B cell (primary cell): ENCODE measurements around the gene UNCX. TPM values are rescaled to one million over a fixed set of nuclear protein-coding genes. Genes with fewer than 3 reads are reported as not detected.

Source experiments
- ATAC-seq: fragments of 200-7000 bp; cut with Tn5 transposase; one replicate; pipeline ENCODE4 v1.10.0; 2021; ENCODE audit warnings: low read depth, mild to moderate bottlenecking, moderate number of reproducible peaks, moderate library complexity
- CTCF ChIA-PET: fragments of 350-600 bp; sonication (Branson Sonifier 250); formaldehyde crosslinking; loops from one replicate; lab custom pipeline; 2021; ENCODE audit warnings: antibody characterized with exemption, inconsistent platforms; lab: Charles Lee
- POLR2A ChIA-PET: fragments of 350-600 bp; sonication (Branson Sonifier 250); formaldehyde crosslinking; loops from one replicate; lab custom pipeline; 2021; ENCODE audit warnings: antibody characterized with exemption; lab: Charles Lee
- DNase-seq: peaks from one replicate; pipeline ENCODE4 v3.0.0; 2013
- H2AFZ ChIP-seq: 2 replicates; pipeline ENCODE4 v1.6.1; 2012; ENCODE audit warnings: mild to moderate bottlenecking, low read depth, low read length; ENCODE audit not compliant: insufficient read depth, poor library complexity, severe bottlenecking
- H3K27ac ChIP-seq, 2 donors: 1 replicate in 1 of 2; 2 replicates in 1 of 2; pipeline ENCODE4 v1.5.1; 2012 to 2013; ENCODE audit warnings: low read length in 2 of 2, mild to moderate bottlenecking in 2 of 2, moderate library complexity in 1 of 2
- H3K27me3 ChIP-seq, 4 experiments: fragments of 200-600 bp in 1 of 4; sonication (generic) in 1 of 4; replicated peaks in 1 of 4; 1 replicate in 2 of 4; 2 replicates in 2 of 4; pipeline versions ENCODE4 v1.6.1 to v1.7.0; 2013 to 2016; ENCODE audit warnings: low read length in 3 of 4, mild to moderate bottlenecking in 2 of 4, mixed read lengths in 1 of 4, moderate library complexity in 1 of 4; ENCODE audit not compliant: insufficient read depth in 4 of 4, control insufficient read depth in 3 of 4; ENCODE audit errors: control extremely low read depth in 1 of 4
- H3K36me3 ChIP-seq, 2 experiments: replicated peaks in 1 of 2; 1 replicate in 1 of 2; 2 replicates in 1 of 2; pipeline versions ENCODE4 v1.6.1 to v1.7.1; 2013; ENCODE audit warnings: low read length in 1 of 2; ENCODE audit not compliant: insufficient read depth in 2 of 2, control insufficient read depth in 1 of 2; ENCODE audit errors: control extremely low read depth in 1 of 2, extremely low read depth in 1 of 2
- H3K4me1 ChIP-seq, 2 donors: fragments of 200-600 bp in 1 of 2; sonication (generic) in 1 of 2; 1 replicate in 1 of 2; 2 replicates in 1 of 2; pipeline versions ENCODE4 v1.5.1 to v1.6.1; 2013 to 2017; ENCODE audit warnings: low read length in 2 of 2; ENCODE audit not compliant: control insufficient read depth in 2 of 2, insufficient read depth in 2 of 2
- H3K4me2 ChIP-seq: replicated peaks from 2 replicates; pipeline ENCODE3; 2012; ENCODE audit warnings: mild to moderate bottlenecking, low read depth, low read length; ENCODE audit not compliant: poor library complexity, severe bottlenecking
- H3K4me3 ChIP-seq, 5 experiments: fragments of 200-600 bp in 1 of 5; sonication (generic) in 1 of 5; 1 replicate in 3 of 5; 2 replicates in 2 of 5; pipeline versions ENCODE4 v1.5.1 to v1.7.0; 2011 to 2016; ENCODE audit warnings: low read length in 4 of 5, mild to moderate bottlenecking in 4 of 5, low read depth in 2 of 5, control low read depth in 1 of 5, moderate library complexity in 1 of 5; ENCODE audit not compliant: insufficient read depth in 1 of 5; ENCODE audit errors: control extremely low read depth in 1 of 5, extremely low read depth in 1 of 5
- H3K79me2 ChIP-seq: fragments of 200-600 bp; sonication (generic); one replicate; pipeline ENCODE4 v1.6.0; 2016; ENCODE audit warnings: low read length; ENCODE audit not compliant: control insufficient read depth, insufficient read depth
- H3K9ac ChIP-seq: fragments of 200-600 bp; sonication (generic); 2 replicates; pipeline ENCODE4 v1.6.1; 2017; ENCODE audit warnings: mild to moderate bottlenecking, low read length, moderate library complexity
- H3K9me3 ChIP-seq, 3 donors: one replicate each; pipeline versions ENCODE4 v1.6.1 to v1.7.1; 2013; ENCODE audit warnings: low read length in 2 of 3; ENCODE audit not compliant: control insufficient read depth in 2 of 3, insufficient read depth in 1 of 3; ENCODE audit errors: control extremely low read depth in 1 of 3
- H4K20me1 ChIP-seq: 2 replicates; pipeline ENCODE4 v1.6.0; 2012; ENCODE audit warnings: mild to moderate bottlenecking, low read length; ENCODE audit not compliant: insufficient read depth, control insufficient read depth, poor library complexity, severe bottlenecking
- H3K27ac Mint-ChIP-seq: one replicate; pipeline ENCODE4 v1.8.0; 2021; ENCODE audit warnings: mixed read lengths
- H3K27me3 Mint-ChIP-seq: one replicate; pipeline ENCODE4 v1.8.0; 2021; ENCODE audit warnings: mixed read lengths
- H3K4me1 Mint-ChIP-seq: one replicate; pipeline ENCODE4 v1.8.0; 2021; ENCODE audit warnings: mixed read lengths
- H3K4me3 Mint-ChIP-seq: one replicate; pipeline ENCODE4 v1.8.0; 2021; ENCODE audit warnings: mixed read lengths
- H3K9me3 Mint-ChIP-seq: one replicate; pipeline ENCODE4 v1.8.0; 2022; ENCODE audit warnings: mixed read lengths; ENCODE audit not compliant: insufficient read depth
- EZH2 ChIP-seq: IDR thresholded peaks from 2 replicates; pipeline ENCODE4 v1.6.1; 2012; ENCODE audit warnings: borderline replicate concordance, low read depth, mild to moderate bottlenecking, moderate library complexity, low read length; ENCODE audit not compliant: insufficient read depth, poor library complexity, severe bottlenecking
- WGBS: methylation state at CpG from one replicate; pipeline ENCODE4 v1.1.5; 2013; ENCODE audit warnings: missing lambda C conversion rate; ENCODE audit not compliant: insufficient coverage; 5-methylcytosine and 5-hydroxymethylcytosine counted together
- intact Hi-C: fragments of 100-400 bp; cut with micrococcal nuclease; formaldehyde crosslinking; loops from one replicate; pipeline ENCODE4 v1.10.0; 2022
- polyA plus RNA-seq: library from polyadenylated mRNA; depleted of rRNA; stranded (reverse); fragments of >200 nt; gene quantifications from 2 replicates; pipeline ENCODE4 v1.2.3, GENCODE V29; 2012
- total RNA-seq, 2 donors: library from RNA; stranded (reverse); fragments of 120-200 nt in 1 of 2; gene quantifications; 1 replicate in 1 of 2; 2 replicates in 1 of 2; pipeline versions ENCODE4 v1.2.3 to v1.2.4, GENCODE V29; 2013 to 2022
- TF ChIP-seq, protein P1 (sequence below): fragments of 200-600 bp; IDR thresholded peaks from one replicate; pipeline ENCODE4 v1.8.0; 2022; ENCODE audit warnings: antibody characterized with exemption, mild to moderate bottlenecking

Gene UNCX
- total and polyA plus RNA-seq, 2 donors (not counting 1 experiment from before 2014, with no cell fraction given) = not detected

DNA sequence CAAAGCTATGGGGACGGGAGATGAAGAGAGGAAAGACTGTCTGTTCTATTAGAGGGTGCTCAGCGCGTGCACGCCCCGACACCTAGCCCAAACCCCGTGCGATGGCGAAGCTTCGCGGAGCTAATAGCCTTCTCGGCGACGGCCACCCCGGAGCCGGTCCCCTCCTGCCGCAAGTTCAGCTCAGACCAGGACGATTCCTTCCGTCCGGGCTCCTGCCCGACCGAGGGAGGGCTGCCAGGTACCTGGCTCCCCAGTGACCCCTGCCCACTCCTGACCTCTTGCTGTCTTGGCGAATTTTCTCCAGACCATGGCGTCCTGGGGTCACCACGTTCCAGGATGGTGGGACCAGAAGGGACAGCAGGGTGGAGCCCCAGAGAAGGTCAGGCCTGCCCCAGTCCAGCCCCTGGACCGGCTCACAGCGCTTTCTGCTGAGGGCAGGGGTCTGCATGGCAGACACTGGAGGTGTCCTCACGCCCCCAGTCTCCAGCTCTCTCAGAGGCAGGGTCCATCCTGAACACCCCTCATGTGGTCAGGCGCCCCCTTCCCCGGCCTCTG, 36.7 kb downstream of the UNCX start:
- peaks cover 0 to 10% (median 0%) of the 10 kb centered on the region in 3 donors for H3K9me3 ChIP-seq
- Mint-ChIP-seq H3K9me3 (no peaks in the 10 kb centered on the region), H3K27me3 (peaks cover 17% of the 10 kb centered on the region), H3K4me1 (no peaks in the 10 kb centered on the region), H3K27ac (no peak overlapping the region), H3K4me3 (no peak overlapping the region)
- CTCF ChIA-PET = no interaction called here
- intact Hi-C loops = no loop called here
- TF ChIP-seq, protein P1, sequence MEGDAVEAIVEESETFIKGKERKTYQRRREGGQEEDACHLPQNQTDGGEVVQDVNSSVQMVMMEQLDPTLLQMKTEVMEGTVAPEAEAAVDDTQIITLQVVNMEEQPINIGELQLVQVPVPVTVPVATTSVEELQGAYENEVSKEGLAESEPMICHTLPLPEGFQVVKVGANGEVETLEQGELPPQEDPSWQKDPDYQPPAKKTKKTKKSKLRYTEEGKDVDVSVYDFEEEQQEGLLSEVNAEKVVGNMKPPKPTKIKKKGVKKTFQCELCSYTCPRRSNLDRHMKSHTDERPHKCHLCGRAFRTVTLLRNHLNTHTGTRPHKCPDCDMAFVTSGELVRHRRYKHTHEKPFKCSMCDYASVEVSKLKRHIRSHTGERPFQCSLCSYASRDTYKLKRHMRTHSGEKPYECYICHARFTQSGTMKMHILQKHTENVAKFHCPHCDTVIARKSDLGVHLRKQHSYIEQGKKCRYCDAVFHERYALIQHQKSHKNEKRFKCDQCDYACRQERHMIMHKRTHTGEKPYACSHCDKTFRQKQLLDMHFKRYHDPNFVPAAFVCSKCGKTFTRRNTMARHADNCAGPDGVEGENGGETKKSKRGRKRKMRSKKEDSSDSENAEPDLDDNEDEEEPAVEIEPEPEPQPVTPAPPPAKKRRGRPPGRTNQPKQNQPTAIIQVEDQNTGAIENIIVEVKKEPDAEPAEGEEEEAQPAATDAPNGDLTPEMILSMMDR = no peak
- no peak for TF ChIP-seq EZH2
- H3K27ac ChIP-seq = no peak overlapping the region
- H3K4me1 ChIP-seq = no peaks in the 10 kb centered on the region
- no peaks in the 10 kb centered on the region for H4K20me1 ChIP-seq
- no peak overlapping the region for H3K9ac ChIP-seq
- H3K79me2 ChIP-seq = no peaks in the 10 kb centered on the region
- H2AFZ ChIP-seq = no peak overlapping the region
- H3K4me3 ChIP-seq = no peak overlapping the region
- ATAC-seq (no peak), DNase-seq (no peak)
- H3K4me2 ChIP-seq = no peak overlapping the region
- H3K36me3 ChIP-seq = no peaks in the 10 kb centered on the region
- 77% methylated on average over 29 of the region's 29 CpGs for WGBS
- POLR2A ChIA-PET = no interaction called here
- H3K27me3 ChIP-seq = peaks cover 0 to 10% (median 0%) of the 10 kb centered on the region in 4 experiments

DNA sequence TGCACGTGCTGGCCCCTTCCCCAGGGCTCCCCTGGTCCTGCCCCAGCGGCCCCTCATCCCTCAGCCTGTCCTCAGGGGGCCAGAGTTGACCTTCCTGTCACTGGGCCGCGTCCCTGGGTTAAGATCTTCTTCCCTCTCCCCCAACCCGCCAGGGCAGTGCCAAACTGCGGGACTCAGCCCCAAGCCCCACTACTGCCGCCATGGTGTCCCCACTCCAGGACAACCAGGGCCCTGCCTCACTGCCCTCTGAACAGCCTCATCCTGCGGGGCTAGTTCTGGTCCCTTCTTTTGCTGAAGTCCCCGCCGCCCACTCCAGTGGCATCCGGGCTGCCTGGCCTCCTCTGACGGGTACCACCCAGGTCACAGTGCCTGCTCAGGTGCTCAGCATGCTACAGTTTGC, 37.5 kb downstream of the UNCX start:
- Histone ChIP-seq H2AFZ (no peak overlapping the region), H3K9ac (no peak overlapping the region), H4K20me1 (no peaks in the 10 kb centered on the region), H3K9me3 (peaks cover 0 to 17% (median 0%) of the 10 kb centered on the region in 3 donors), H3K4me2 (no peak overlapping the region), H3K27ac (no peak overlapping the region), H3K4me1 (no peaks in the 10 kb centered on the region), H3K79me2 (no peaks in the 10 kb centered on the region), H3K27me3 (peaks cover 0 to 6% (median 0%) of the 10 kb centered on the region in 4 experiments), H3K4me3 (no peak overlapping the region), H3K36me3 (no peaks in the 10 kb centered on the region)
- WGBS = 84% methylated on average over 12 of the region's 12 CpGs
- peaks cover 17% of the 10 kb centered on the region for H3K27me3 Mint-ChIP-seq
- TF ChIP-seq, protein P1 = no peak
- TF ChIP-seq EZH2 = no peak
- intact Hi-C loops = no loop called here
- POLR2A ChIA-PET = no interaction called here
- H3K4me1 Mint-ChIP-seq = no peaks in the 10 kb centered on the region
- no peak overlapping the region for H3K27ac Mint-ChIP-seq
- no peak overlapping the region for H3K4me3 Mint-ChIP-seq
- DNase-seq (no peak), ATAC-seq (no peak)
- CTCF ChIA-PET = no interaction called here
- H3K9me3 Mint-ChIP-seq = no peaks in the 10 kb centered on the region
